ENCODE results near the gene LRRC56.

Gene LRRC56

DNA sequence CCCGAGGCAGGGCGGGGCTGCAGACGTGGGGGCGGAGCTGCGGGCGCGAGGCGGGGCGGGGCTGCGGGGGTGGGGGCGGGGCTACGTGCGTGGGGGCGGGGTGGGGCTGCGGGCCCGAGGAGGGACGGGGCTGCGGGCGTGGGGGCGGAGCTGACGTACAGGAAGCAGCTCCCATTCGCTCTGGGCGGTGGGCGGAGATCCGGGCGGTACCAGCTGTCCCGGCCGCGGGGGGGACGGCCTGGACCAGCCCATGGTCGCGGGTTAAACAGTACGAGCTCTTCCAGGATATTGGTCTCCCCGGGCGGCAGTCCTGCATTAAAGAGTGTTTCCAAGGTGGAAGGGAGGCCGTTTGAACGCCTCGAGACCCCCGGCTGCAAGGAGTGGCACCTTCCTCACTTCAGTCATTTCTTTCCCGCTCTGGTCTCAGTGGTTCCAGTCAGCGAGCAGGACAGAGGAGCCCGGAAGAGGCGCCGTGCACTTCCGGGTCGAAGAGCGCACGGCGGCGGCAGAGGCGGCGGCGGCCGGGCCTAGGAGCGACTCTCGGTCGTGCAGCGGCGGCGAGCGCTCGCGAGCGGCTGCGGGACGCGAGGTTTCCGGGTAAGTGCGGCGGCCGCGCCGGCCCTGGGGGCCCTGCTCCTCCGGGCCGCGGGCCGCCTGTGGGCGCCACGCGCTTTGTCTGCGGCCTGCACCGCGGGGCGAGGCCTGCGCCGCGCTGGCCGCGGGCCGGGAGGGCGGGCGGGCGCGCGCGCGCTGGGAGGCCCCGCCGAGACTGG is 38.9 kb downstream of the LRRC56 start, which contains the start of gene PHRF1 (continued):
- TF ChIP-seq ZNF184 (tag by site-specific recombination; IDR thresholded peaks at IDR 0.05) = 0 out of 2 replicates have a peak, but pooled peaks have one; percentile 35
- TF ChIP-seq ZNF133 (tag by site-specific recombination; IDR thresholded peaks at IDR 0.05) = no peak
- no peak for TF ChIP-seq RBAK (tag by site-specific recombination; IDR thresholded peaks at IDR 0.05)
- TF ChIP-seq ZNF2 (tag by site-specific recombination; IDR thresholded peaks at IDR 0.05) = 0 out of 2 replicates have a peak, but pooled peaks have one; percentile 43
- TF ChIP-seq ZNF24 (tag by site-specific recombination; IDR thresholded peaks at IDR 0.05) = peak; percentile 75; the same call in 1 of the 2 replicates
- TF ChIP-seq, protein P1, sequence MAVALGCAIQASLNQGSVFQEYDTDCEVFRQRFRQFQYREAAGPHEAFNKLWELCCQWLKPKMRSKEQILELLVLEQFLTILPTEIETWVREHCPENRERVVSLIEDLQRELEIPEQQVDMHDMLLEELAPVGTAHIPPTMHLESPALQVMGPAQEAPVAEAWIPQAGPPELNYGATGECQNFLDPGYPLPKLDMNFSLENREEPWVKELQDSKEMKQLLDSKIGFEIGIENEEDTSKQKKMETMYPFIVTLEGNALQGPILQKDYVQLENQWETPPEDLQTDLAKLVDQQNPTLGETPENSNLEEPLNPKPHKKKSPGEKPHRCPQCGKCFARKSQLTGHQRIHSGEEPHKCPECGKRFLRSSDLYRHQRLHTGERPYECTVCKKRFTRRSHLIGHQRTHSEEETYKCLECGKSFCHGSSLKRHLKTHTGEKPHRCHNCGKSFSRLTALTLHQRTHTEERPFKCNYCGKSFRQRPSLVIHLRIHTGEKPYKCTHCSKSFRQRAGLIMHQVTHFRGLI (tag by site-specific recombination; IDR thresholded peaks at IDR 0.05) = no peak
- no peak; the same call in 1 of the 2 replicates for TF ChIP-seq MYNN (tag by site-specific recombination; IDR thresholded peaks at IDR 0.05; ENCODE audit: borderline replicate concordance)
- peak; percentile 76 for TF ChIP-seq ZXDB (tag by site-specific recombination; IDR thresholded peaks at IDR 0.05)
- TF ChIP-seq ZNF571 (tag by site-specific recombination; IDR thresholded peaks at IDR 0.05) = no peak
- TF ChIP-seq ZNF670 (tag by site-specific recombination; IDR thresholded peaks at IDR 0.05; ENCODE audit: low read depth) = no peak
- no peak for TF ChIP-seq ZNF514 (tag by site-specific recombination; IDR thresholded peaks at IDR 0.05)
- TF ChIP-seq ZNF175 (tag by site-specific recombination; IDR thresholded peaks at IDR 0.05) = no peak
- TF ChIP-seq ZNF747 (tag by site-specific recombination; IDR thresholded peaks at IDR 0.05) = no peak
- TF ChIP-seq ZBTB1 (tag by site-specific recombination; IDR thresholded peaks at IDR 0.05) = no peak
- no peak for TF ChIP-seq ZNF433 (tag by site-specific recombination; IDR thresholded peaks at IDR 0.05; ENCODE audit: low read depth)
- TF ChIP-seq ZBTB11 (tag by site-specific recombination; conservative IDR thresholded peaks at IDR 0.05; ENCODE audit: low read depth) = peak; percentile 95
- TF ChIP-seq, protein P2, sequence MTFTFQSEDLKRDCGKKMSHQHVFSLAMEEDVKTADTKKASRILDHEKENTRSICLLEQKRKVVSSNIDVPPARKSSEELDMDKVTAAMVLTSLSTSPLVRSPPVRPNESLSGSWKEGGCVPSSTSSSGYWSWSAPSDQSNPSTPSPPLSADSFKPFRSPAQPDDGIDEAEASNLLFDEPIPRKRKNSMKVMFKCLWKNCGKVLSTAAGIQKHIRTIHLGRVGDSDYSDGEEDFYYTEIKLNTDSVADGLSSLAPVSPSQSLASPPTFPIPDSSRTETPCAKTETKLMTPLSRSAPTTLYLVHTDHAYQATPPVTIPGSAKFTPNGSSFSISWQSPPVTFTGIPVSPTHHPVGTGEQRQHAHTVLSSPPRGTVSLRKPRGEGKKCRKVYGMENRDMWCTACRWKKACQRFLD (tag by site-specific recombination; IDR thresholded peaks at IDR 0.05) = no peak
- no peak for TF ChIP-seq BCL6B (tag by site-specific recombination; IDR thresholded peaks at IDR 0.05)
- no peak; the same call in 1 of the 2 replicates for TF ChIP-seq ZFHX2 (tag by site-specific recombination; conservative IDR thresholded peaks at IDR 0.05)
- TF ChIP-seq ZNF157 (tag by site-specific recombination; IDR thresholded peaks at IDR 0.05) = no peak
- TF ChIP-seq ZNF623 (tag by site-specific recombination; IDR thresholded peaks at IDR 0.05) = 0 out of 2 replicates have a peak, but pooled peaks have one; percentile 13
- no peak for TF ChIP-seq ZNF302 (tag by site-specific recombination; IDR thresholded peaks at IDR 0.05; ENCODE audit: low read depth)
- TF ChIP-seq HOXC10 (CRISPR knock-in tag; IDR thresholded peaks at IDR 0.05) = no peak
- TF ChIP-seq ZSCAN5A (tag by site-specific recombination; IDR thresholded peaks at IDR 0.05) = no peak
- TF ChIP-seq ZBTB20 (tag by site-specific recombination; IDR thresholded peaks at IDR 0.05) = no peak
- TF ChIP-seq, protein P3, sequence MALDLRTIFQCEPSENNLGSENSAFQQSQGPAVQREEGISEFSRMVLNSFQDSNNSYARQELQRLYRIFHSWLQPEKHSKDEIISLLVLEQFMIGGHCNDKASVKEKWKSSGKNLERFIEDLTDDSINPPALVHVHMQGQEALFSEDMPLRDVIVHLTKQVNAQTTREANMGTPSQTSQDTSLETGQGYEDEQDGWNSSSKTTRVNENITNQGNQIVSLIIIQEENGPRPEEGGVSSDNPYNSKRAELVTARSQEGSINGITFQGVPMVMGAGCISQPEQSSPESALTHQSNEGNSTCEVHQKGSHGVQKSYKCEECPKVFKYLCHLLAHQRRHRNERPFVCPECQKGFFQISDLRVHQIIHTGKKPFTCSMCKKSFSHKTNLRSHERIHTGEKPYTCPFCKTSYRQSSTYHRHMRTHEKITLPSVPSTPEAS (tag by site-specific recombination; IDR thresholded peaks at IDR 0.05) = no peak
- no peak for TF ChIP-seq ZNF274 (IDR thresholded peaks at IDR 0.05; ENCODE audit: low read length)
- TF ChIP-seq ZNF274 (tag by site-specific recombination; IDR thresholded peaks at IDR 0.05; ENCODE audit: borderline replicate concordance) = no peak
- TF ChIP-seq GLI4 (tag by site-specific recombination; IDR thresholded peaks at IDR 0.05) = 0 out of 2 replicates have a peak, but pooled peaks have one; percentile 38
- peak; percentile 57 for TF ChIP-seq ZEB2 (tag by site-specific recombination; IDR thresholded peaks at IDR 0.05)
- TF ChIP-seq ZNF146 (tag by site-specific recombination; IDR thresholded peaks at IDR 0.05) = no peak

Data from HEK293 (cell line).